CD4-positive, alpha-beta T cell treated with Interleukin-2 at 100 ng/mL for 4 hours (primary cell): ENCODE measurements around the gene DCBLD1.
A peak's percentile ranks its signal among the peaks of the same experiment; 100 is the strongest.

Experiments used
- DNase-seq: peaks from one replicate; pipeline ENCODE4 v3.0.0-alpha.2; 2020; ENCODE audit warnings: low spot score

DCBLD1 gene

DNA sequence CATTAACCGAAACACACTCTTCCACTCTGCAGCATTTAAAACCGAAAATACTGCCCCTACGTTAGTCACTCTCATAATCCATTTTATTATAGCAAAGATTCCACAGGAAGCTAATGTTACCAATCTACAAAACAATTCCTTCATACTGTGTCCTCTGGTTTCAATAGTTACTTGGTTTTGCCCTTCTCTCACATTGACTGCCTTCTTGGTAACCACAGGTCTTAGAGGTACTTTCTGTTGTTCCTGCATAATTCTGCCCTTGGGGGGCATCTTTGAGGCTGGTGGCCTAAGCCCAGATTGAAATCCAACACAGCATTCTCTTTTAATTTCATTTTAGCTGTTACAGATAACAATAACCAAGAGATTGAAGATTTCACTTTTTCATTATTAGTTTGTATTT lies 9.8 kb upstream of the DCBLD1 start:
- DNase-seq, result no peak

DNA sequence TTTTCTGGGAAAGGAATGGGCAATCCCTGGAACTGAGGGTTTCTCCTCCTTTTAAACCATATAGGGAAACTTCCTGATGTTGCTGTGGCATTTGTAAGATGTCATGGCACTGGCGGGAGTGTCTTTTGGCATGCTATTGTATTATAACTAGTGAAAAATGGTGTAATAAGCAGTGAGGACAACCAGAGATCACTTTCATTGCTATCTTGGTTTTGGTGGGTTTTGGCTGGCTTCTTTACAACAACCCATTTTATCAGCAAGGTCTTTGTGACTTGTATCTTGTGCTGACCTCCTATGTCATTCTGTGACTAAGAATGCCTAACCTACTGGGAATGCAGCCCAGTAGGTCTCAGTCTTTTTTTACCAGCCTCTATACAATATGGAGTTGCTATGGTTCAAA lies 9.1 kb upstream of the DCBLD1 start:
- DNase-seq, result no peak

DNA sequence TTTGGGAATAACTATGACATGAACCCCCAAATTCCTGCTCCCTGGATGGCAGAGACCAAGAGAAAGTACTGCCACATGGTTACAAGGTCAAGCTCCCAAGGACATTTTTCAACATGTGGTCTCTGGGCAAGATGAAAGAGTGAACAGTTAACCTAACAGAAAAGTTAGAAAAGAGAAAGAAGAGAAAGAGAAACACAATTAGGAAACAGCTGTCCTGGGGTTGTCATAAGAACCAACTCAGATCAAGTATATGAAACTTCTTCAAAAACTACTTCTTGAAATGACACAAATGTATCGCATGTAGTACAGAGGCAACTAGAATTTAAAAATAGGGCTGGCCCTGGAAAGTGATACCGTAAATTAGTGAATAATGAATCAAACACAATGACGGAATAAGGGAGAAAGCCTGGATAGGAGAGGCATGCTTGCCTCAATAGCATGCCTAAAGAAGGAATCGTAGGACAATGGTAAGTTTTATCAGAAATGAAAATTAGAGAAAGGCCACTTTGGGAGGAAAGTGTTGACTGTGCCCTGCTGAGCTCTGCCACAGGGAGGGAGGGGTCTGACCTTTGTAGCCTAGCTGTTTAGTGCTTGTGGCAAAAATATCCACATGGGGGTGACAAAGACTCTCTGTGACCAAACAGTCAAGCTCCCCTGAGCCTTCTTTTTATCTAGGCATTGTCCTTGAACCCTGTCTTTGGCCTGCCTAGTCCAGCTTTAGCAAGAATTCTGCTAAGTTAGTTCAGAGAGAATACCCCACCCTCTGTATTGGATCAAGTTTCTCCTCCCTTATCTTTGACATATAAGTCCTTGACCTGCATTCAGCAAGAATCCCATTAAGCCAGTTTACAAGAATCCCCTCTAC lies 4.3 kb upstream of the DCBLD1 start:
- peak; percentile 35 for DNase-seq

DNA sequence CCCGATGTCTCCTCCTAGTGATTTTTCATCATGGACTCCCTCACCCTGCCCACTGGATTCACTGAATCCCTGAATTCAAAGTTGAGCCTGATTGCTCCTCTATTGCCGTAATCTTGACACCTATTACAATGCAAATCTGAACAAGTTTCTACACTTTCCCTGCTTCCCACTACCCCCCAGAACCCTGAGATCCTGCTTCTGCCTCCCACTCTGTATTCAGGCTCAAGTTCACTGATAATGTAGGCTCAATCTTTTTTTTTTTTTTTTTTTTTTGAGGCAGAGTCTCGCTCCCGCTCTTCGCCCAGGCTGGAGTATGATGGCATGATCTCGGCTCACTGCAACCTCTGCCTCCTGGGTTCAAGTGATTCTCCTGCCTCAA lies 3.6 kb upstream of the DCBLD1 start:
- DNase-seq, result no peak

DNA sequence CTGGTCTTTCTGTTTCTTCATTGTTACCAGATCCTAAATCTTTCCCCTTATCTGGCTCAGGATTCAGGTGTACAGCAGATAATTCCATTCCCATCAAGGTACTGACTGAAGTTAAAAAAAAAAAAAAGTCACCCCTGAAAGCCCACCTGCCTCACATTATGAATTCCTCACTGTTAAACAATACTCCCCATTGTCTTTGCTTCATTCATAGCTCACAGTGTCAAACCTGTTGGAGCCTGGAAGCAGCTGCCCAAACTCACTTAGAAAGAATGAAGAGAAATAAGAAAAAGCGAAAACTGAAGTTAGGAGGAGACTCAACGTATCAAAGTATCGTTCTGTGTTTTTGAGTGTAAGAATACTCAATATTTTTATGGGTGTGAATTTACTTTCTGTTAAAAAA lies 1.8 kb upstream of the DCBLD1 start:
- DNase-seq, result no peak

DNA sequence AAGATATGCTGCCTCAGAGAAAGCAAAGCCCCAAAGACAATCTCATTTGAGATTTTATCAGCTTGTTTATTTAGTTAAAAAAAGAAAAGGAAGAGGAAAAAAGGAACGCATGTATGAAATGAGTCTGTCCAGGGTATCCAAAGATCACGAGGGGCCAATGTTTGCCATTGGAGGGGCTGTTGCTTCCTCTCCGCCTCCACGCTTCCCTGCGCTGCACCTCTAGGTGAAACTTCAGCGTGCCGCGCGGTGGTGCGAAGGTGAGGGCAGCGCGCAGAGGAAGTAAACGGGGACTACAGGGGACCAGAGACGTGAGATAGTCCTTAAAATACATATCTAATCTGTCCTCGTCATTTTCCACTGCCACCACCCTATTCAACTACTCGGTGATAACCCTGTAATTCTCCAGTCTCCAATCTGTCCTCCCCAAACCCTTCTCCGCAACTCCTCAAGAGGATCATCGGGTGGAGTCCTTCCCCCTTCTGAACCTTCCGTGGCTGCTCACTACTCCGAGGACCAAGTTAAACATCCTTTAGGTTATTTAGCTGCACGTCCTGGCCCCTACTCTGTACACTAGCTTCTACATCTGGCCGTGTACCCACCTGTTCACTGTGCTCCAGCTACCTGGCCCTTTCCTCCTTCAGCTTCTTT lies 1.1 kb upstream of the DCBLD1 start:
- no peak for DNase-seq

DNA sequence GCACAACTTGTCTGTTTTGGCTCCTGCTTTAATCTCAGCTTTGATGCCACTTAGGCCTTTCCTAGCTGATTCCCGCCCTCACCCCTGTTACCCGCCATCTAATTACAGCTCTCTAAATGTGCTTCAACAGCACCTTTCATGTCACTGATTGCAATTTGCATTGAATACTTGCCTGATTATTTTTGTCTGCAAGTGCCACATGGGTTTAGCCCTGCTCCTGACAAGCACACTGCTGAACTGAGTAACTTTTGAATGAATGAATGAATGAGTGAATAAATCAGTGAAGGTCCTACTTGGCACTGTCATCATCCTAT lies 591 bp upstream of the DCBLD1 start:
- no peak for DNase-seq

DNA sequence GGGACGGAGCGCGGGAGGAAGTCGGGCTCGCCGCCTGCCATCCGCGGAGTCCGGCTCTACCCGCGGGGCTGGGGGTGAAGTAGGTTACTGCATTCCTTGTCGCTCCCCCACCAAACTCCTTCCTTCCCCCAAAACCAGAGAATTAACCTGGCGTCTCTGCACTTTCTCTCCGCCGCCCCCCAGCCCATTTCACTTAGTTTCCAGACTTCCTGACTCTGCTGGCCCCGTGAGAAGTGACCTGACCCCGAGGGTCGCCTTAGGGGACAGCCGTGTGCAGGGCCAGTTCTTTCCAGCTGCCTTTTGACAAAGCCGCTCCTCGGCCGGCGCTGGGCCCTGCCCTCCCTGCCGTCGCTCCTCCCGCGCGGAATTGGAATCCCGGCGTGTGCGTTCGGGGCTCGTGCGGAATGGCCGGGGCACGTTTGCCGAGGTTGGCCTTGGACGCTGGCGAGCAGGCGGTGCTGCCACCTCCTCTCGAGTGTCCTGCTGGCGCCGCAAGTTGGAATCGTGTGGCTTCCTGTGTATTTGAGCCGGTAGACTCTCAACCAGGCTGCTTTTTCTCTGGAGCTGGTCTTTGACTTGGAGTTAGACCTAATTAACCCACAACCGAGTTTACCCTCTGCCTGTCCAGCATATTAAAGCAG lies 650 bp downstream of the DCBLD1 start:
- DNase-seq, result no peak

DNA sequence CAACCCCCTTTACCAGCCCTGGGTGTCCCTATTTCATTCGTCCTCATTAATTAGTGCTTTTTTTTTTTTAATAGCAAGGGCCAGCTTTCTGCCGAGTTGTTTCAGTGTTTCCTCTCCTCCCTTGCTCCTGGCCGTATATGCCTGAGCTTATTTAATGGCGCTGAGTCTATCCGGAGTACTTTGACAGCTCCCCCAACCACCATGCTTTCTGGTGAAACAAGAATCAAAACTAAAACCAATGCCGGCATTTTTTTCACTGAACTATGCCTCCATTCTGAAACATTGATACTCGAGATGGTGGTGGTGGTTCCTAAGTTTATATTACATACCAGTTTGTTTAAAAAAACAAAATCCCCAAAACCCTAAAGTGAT lies 1.2 kb downstream of the DCBLD1 start:
- DNase-seq, result peak; percentile 18

DNA sequence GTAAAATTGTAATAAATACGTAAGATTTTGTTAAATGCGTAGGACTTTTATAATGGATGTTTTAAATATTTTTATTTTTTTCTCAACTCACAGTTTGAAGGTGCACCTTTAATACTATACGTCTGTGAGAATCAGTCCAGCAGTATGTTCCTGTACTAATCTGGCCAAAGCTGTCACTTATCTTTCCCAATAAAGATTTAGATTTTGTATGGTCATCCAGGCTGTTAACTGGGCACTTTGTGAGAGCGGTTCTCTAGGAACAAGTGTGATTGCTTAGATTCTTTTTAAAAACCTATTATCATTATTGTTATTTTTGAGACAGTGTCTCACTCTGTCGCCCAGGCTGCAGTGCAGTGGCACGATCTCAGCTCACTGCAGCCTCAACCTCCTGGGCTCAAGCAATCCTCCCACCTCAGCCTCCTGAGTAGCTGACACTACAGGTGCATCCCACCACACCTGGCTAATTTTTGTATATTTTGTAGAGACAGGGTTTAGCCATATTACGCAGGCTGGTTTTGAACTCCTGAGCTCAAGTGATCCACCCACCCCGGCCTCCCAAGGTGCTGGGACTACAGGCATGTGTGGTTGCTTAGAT lies 1.7 kb downstream of the DCBLD1 start:
- DNase-seq, result no peak

DNA sequence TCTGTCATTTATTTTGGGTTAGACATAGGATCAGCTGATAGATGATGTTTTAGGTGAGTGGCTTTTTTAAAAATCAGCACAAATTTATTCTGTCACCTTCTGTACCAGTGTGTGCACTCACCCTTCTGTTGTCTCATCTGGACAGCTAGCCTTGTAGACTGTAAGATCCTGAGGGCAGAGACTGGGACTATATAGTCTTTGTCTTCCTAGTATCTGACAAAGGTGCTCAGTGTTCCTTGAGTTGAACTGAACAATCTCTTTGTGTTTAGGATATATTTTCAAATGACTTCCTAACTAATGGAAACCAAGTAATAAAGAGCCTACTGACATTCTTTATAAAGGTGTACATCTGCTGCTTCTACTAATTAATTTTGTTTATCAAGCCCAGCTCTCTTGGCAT lies 3.0 kb downstream of the DCBLD1 start:
- no peak for DNase-seq

DNA sequence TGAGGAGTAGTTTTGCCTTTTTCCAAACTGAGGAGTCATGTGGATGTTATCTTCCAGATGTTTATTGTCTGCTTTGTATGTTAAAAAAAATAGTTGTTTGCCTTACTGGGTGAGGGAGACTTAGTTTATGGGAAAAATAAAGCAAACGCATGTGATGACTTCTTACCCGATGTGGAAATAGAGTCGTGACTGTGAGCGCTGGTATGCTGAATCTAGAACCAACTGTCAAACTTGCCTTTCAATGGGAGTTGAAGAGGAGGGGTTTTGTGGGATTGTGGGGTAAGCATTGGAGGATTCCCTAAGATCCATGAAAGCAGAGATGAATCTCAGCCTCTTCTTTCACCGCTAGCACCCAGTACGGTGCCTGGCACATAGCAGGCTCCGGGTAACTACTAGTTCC lies 5.3 kb downstream of the DCBLD1 start:
- DNase-seq, result no peak

DNA sequence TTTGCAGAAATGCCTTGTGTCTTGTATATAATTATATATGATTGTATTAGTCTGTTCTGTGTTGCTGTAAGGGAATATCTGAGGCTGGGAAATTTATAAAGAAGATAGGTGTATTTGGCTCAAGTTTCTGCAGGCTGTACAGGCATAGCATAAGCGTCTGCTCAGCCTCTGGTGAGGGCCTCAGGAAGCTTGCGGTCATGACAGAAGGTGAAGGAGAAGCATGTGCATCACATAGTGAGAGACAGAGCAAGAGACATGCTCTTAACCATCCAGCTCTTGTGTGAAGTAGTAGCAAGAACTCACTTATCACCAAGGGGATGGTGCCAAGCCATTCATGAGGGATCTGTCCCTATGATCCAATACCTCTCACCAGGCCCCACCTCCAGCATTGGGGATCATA lies 6.5 kb downstream of the DCBLD1 start:
- DNase-seq, result no peak

DNA sequence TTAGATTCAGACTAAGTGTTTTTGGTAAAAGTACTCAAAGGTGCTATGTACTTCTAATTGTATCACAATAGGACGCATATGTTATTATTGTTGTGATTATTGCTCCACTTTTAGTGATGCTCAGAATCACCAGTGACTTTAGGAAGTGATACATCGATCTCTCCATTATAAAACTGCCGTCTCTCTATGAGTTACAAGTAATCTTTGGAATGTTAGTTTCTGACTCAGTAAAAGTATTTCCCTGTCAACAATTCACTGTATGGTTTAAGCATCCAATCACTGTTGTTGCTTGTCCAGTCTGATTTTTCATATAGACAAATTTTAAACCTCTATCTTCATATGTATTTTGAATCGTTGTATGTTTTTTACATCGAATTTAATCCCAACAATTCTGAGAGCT lies 9.4 kb downstream of the DCBLD1 start:
- no peak for DNase-seq

DNA sequence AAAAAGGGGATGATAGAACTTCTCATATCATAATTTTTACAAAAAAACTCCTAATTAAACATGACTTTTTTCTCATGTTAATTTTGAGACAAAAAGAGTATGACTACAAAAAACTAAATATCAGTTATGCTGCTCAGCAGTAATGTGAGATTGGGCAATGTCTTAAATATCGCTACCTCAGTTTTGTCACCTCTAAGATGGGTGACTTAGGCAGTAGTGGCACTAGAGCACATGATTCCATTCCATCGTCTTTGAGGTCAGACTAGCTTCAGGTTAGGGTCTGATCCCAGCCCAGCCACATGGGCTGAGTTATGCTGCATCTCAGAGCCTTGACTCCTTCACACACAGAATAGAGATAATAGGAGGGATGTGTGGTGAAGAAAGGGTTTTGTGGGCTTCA lies 11.0 kb downstream of the DCBLD1 start:
- no peak for DNase-seq

DNA sequence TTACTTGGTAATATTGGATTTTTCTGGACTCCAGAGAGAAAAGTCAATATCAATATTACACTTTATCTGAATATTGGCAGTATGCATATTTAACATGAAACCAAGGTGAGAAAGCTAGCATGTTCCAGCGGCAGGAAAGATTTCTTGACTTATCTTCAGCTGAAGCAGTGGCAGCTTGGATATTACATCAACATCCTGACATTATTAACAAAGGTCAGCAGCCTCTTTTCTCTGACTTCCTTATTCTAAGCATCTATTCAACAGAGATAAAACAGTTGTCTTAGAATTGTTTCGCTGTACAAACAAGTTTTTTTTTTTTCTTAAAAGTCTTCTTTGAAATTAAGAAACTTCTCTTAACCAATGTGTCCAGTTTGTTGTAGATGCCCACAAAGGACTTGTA lies 11.8 kb downstream of the DCBLD1 start:
- no peak for DNase-seq

DNA sequence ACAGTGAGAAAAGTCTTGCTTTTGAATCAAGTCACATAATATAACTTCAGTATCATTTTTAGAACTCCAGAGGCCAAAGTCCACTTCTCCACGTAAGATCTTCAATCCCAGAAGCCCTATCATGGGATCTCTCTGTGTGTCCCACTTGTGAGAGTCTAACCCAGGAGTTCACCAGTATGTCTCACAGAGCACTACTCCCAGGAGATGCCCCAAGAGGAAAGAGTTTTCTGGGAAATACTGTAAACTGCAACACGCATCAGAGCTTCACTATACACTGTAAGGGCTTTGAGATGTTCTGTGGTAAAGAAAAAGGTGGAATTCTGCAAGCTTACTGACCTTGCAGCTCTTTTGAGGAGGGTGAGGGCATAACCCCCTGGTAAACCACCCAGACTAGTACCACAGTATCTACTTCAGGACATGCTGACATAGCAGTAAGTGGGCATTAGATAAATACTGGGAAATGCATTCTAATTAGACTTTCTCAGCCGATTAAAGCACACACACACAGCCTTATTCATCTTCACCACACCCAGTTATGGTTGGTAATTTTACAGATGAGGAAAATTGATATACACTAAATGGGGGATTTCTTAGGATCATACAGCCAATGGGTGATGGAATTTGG lies 12.3 kb downstream of the DCBLD1 start:
- DNase-seq, result no peak

DNA sequence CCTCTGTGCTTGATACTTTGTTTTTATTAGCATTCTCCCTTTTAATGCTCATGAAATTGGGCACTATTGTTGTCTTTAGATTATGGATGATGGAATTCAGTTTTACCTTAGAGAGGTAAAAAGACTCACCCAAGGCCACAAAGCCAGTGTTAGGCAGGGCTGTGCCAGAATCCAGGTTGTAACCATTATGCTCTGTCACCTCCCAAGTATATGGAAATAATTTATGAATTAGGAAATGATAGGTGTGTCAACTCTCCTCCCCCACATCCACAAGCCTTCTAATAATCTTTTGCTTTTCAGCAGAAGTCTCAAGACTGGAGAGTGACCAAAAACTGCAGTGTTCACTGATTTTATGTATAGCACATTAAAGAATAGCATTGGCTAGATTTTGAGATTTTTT lies 13.0 kb downstream of the DCBLD1 start:
- DNase-seq, result no peak

DNA sequence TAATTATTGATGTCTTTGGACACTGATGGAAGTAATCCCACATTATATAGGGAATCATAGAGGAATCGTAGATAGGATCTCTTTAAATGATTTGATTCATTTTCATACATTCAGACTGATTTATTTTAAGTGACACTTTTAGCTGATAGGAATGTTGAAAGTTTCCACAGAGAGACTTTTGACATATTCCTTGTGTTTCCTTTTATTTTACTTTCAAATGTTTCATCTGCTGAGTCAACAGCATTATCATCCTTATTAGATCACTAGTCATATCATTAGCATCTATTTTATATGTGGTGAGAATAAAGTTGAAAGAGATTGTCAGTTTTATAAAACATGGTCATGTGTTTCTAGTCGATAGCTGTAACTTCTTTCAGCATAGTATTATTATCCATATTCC lies 13.4 kb downstream of the DCBLD1 start:
- DNase-seq, result no peak

DNA sequence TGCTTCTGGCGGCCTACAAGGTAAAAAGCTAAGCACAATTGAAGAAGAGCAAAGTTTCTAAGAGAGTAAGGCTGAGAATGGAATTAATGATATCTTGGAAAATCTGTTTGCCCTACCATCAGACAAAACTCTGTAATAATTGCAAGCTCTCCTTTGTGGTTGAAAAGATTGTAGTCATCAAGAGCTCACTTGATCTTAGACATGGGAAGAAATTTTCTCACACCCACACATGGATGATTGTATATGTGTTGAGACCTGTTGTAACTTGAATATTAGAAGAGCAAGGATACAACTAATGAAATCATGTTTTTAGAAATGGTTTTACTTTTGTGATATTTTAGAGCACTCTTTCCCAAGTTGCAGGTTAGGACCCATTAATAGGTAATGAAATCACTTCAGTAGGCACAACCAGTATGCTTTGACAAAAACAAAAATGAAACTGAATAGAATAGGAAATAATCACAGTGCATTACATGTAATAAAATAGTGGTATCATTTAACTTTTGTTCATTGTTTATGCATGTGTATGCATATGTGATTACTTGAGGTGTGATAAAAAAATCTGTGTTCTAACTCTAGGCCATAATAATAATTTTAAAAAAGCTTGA lies 14.0 kb downstream of the DCBLD1 start:
- no peak for DNase-seq

DNA sequence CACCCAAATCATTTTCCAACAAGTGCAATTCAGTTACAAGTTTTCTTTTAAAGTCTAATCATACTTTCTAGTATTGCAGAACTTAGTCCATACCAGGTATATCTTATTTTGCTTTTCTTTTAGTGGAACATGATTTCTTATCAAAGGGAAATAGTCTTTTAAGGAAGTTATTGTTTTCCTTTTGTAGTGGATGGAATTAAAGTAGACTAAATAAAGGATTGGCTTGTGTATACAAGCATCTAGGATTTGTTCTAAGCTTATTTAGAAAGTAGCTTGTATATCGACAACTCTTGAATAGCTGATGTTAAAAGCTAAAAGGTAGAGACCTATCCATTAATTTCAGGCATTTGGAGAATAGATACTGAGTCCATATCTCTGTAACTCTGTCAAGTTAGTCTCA lies 14.8 kb downstream of the DCBLD1 start:
- no peak for DNase-seq

DNA sequence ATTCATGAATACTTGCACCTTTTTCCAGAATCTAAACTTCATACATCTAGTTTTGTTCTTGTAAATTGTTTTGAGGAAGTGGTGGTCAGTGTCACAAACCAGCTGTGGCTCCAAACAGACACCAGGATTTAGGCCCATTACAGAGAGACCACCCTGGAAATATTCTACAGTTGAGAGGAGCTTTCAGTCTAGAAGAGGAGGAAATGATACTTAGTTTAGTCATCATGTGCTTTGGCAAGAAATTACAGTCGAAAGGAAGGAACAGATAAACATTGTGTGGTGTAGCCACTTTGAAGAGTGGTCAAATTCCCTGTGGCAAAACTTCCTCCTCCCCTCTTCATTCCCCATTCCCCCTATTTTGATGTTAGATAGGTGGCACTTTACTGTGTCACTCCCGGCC lies 15.7 kb downstream of the DCBLD1 start:
- DNase-seq, result no peak
